NCI-H345 treated with DMSO at 0.1 percent for 48 hours (cell line): ENCODE measurements around the gene MAGEL2.

Experiments
- DNase-seq: peaks from one replicate; lab custom pipeline; 2025; ENCODE audit not compliant: unreplicated experiment; lab: John Stamatoyannopoulos, UW

MAGEL2 gene

DNA sequence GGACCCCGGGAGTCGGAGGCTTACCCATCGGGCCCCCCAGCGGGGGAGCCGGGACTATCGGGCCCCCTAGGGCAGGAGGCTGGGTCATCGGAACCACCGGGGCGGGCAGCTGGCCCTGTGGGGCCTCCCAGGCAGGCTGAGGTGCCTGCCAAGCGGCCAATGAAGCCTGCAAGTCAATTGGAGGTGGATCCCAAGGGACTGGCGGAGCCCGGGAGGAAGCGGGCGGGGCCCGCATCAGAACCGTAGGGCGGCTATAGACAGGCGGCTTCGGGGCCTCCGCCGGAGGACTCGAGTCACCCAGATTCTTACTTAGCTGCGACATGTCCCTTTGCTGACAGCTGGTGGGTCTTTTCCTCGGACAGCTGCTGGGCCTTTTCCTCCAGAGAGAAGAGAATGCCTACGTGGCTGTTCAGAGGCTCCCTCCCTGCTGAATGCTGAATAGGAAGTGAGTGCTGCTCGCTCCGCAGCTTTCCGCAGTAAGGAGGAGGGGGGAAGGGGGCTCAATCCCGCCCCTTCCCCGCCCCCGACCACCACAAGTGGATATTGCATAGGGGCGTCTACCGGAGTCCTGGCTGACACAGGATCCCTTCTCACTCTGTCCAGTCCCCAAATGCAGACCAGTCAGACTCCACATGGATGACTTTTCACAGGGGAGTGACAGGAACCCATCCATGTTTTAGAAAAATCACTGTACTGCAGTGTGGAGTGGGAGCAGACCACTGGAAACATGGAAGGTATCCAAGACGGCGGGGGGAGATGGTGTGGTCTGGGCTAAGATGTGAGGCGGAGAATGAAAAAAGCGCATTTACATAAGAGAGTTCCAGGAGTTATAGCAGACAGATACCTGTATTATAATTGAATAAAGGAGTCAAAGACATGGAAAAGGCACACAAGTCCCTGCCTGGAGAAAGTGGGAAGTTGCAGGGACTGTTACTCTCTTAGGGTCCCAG lies at the start of gene MAGEL2:
Gene MAGEL2 (minus strand): TSS at position 447 of the 950 bp plus-strand sequence. CDS start 125 bp downstream, at position 322.
- DNase-seq = no peak

- no peak for DNase-seq
Measured at GRCh38 chr15:23695282-23695681, 47.6 kb upstream of the MAGEL2 start.

- no peak for DNase-seq
Measured at GRCh38 chr15:23694592-23694991, 46.9 kb upstream of the MAGEL2 start.

DNA sequence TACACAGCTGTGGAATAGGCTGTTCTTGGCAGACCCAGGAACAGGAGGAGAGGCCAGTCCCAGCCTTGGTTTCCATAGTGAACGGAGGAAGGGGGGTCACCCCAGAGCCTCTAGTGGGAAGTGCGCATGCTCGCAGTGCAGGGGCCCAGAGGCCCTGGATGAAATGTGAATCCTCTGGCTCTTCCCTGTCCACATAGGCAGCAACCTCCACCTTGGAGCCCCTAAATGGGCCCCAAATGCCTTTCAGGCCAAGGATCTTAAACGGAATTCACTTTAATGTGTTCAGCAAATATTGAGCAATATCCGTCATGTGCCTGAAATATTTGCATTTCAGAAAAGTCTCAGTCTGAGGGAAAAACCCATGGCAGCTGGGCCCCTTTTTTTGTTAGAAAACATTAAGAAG lies 42.8 kb upstream of the MAGEL2 start:
- no peak for DNase-seq

GRCh38 chr15:23690015-23690414 lies 42.3 kb upstream of the MAGEL2 start:
- no peak for DNase-seq

DNA sequence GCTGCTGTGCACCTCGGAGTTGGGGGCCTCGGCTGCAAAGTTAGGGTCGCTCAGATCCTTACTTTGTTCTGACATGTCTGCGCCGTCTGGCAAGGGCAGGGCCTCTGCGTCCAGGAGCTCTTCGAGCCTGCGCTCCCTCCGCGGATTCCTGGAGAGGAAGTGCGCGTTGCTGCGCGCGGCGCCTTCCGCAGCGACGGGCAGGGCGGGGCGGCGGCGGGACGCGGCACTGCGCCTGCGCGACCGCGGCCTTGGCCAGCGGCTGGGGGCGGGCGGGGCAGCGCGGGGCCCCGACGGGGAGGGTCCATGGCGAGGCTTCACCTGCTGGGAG lies 39.4 kb upstream of the MAGEL2 start, which contains the start of gene NDN:
Gene NDN (minus strand): TSS at position 163 of the 328 bp plus-strand sequence. CDS start 88 bp downstream, at position 75.
- no peak for DNase-seq

- DNase-seq = no peak
Measured at GRCh38 chr15:23686466-23687142, 38.9 kb upstream of the MAGEL2 start.

DNA sequence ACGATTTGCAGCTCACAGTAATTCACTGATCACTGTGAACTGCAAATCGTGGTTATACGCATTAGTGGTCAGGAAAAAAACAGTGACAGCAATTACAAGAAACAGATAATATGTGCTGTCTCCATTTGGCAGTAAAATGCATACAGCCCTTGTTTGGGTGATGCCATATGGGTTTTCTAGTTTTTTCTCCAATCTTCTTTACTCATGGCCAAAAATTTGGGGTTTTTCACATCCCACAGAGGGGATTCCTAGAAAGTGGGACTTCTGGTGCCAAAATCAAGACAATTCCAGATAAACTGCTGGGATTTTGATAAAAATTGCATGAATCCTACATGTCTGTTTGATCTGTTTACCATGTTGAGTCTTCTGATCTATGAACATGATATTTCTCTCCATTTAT lies 23.8 kb upstream of the MAGEL2 start:
- no peak for DNase-seq

- DNase-seq = no peak
Measured at GRCh38 chr15:23670970-23671369, 23.3 kb upstream of the MAGEL2 start.

GRCh38 chr15:23663232-23663631 lies 15.6 kb upstream of the MAGEL2 start:
- DNase-seq = no peak

DNA sequence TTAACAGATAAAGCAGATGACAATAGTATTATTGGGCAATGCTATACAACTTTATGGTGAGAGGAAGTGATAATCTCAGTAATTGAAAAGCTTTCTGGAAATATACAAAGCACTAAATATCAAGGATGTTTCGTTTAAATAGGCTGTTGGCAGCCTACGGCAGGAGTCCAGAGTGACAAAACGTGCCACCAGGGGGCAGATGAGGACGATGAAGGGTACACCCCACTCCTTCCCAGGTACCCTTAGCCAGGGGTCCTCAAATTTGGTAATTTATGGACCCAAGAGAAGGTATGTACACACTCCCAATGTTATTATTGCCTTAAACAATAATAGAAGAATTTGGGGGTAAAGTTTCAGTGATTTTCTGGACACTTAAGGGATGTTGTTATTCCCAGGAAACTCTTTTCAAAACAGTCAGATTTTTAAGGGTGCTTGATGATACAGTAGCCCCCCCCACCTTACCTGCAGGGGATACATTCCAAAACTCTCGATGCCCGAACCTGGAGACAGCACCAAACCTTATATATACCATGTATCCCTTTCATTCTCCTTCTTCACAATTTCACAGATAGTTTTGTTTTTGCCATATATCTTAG lies 1.4 kb upstream of the MAGEL2 start:
- DNase-seq = no peak

DNA sequence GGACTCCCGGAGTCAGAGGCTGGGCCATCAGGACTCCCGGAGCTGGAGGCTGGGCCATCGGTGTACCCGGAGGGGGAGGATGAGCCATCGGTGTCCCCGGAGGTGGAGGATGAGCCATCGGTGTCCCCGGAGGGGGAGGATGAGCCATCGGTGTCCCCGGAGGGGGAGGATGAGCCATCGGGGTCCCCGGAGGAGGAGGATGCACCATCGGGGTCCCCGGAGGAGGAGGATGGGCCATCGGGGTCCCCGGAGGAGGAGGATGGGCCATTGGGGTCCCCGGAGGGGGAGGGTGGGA lies 719 bp downstream of the MAGEL2 start:
- DNase-seq = no peak

DNA sequence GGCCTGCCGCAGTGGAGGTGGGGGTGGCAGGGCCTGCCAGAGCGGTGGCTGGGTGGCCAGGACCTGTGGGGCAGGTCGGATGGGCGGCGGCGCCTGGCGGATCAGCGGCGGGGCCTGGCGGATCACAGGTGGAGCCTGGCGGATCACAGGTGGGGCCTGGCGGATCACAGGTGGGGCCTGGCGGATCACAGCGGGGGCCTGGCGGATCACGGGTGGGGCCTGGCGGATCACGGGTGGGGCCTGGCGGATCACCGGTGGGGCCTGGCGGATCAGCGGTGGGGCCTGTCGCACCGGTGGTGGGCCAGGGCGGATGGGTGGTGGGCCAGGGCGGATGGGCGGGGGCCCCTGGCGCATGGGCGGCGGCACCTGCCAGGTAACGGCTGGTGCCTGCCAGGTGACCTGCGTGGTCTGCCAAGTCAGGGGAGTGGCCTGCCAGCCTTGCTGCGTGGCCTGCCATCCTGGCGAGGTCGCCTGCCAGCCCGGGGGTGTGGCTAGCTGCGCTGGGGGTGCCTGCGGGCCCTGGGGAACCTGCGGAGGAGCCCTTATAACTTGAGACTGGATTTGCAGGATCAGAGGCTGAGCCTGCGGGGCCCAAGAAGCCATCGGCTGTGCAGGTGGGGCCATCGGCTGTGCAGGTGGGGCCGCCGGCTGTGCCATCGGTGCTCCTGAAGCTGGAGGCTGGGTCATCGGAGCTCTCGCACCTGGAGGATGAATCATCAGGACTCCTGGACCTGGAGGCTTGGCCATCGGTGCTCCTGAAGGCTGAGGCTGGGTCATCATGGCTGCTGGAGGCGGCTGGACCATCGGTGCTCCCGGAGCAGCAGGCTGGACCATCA lies 1.3 kb downstream of the MAGEL2 start:
- DNase-seq = no peak

DNA sequence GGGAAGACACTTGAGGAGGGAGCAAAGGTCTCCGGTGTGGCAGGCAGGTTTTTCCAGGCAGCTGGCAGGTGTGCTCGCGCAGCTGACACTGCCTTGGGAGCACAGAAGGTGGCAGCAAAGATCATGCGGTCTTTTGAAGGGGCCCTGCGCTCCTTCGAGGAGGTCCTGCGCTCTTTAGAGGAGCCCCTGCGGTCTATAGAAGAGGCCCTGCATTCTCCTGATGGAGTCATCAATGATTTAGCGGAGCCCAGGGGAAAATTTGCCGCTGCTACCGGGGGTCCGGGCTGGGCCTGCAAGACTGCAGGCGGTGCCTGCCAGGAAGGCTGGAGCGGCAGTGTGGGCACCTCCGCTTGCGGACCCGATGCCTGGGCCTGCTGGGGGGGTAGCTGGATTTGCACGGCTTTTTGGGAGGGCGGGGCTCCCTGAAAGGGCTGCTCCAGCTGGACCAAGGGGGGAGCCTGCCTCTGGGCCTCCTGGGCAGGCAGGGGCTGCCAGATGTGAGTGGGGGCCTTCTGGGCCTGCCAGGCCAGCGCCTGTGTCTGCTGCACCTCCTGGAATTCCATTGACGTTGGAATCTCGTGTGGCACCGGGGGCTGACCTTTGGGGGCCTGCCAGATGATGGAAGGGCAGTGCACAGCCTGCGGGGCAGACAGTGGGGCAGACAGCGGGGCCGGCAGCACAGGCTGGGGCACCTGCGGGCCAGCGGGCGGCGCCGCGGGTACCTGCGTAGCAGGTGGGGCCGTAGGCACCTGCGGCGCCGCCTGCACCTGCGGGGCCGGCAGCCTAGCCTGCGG lies 2.1 kb downstream of the MAGEL2 start:
- no peak for DNase-seq

DNA sequence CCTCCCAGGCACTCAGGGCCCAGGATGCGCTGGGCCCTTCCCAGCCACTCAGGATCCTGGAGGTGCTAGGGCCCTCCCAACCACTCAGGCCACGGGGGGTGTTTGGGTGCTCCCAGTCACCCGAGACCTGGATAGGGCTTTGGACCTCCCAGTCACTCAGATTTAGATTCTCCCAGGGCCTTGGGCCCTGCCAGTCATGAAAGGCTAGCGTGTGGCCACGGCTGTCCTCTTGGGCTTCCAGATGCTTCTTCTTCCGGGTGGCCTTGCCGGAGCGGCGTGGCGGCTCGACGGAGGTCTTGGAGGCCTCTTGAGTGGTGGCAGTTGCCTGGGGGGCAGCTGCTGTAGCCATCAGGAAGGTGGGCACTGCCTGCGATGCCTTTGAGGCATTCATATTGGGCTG lies 2.8 kb downstream of the MAGEL2 start:
- no peak for DNase-seq

- peak; percentile 26 for DNase-seq
Measured at GRCh38 chr15:23642413-23643044, 5.1 kb downstream of the MAGEL2 start.

DNA sequence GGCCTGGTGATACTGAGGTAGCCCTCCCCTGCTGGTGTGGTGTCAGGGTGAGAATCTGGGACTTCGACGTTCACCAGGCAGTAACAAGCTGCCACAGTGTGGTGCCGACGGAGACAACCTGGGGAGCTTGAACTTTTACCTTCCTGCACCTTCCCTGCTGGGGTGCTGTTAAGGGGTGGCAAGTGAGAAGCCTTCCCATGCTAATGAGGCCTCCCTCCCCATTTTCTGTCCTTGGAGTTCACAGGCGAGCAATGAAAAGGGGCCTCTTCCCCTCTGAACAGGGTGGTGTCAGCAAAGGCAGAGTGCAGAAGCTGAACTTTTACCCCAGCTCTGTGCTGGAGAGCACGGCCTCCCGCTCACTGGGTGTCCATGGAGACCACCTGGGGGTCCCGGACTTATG lies 13.5 kb downstream of the MAGEL2 start:
- no peak for DNase-seq

DNA sequence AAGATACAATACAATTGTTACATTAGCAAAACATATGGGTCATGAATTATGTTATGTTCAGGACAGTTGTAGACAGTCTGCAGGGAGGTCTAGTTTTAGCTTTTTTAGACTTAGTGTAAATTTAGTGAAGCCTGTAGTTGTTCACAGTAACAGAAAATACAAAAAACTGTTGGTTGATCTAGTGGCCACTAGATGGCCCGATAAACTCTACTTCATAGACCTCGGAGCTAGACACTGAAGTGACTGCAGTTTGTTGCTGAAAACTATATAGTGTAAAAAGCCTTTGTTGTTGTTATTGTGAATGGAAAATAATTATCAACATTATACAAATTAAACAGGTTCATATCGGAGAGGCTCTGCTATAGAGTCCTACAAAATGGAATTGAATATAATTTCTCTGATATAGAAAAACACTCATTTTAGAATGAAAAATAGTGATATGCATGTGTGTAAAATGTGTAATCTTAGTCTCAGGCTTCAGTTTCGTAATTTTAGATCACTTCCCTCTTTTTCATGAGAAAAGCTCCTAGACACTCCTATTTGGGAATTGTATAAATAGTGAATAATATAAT lies 18.3 kb downstream of the MAGEL2 start:
- DNase-seq = no peak

GRCh38 chr15:23628612-23629233 lies 18.9 kb downstream of the MAGEL2 start:
- no peak for DNase-seq
